Mammary epithelial cell (primary cell): ENCODE measurements around the gene ANK2.

Experiments
- EZH2 ChIP-seq: IDR thresholded peaks from 2 replicates; pipeline ENCODE4 v1.6.1; 2012; ENCODE audit warnings: low read length, inconsistent platforms, borderline replicate concordance
- TF ChIP-seq, protein P1 (sequence below), 2 donors: IDR thresholded peaks in 1 of 2; conservative IDR thresholded peaks in 1 of 2; 2 replicates each; pipeline ENCODE4 v1.5.1; 2011 to 2012; ENCODE audit warnings: inconsistent platforms in 2 of 2, low read length in 2 of 2, mild to moderate bottlenecking in 2 of 2, control low read depth in 1 of 2, low read depth in 1 of 2; ENCODE audit not compliant: insufficient read depth in 1 of 2; ENCODE audit errors: extremely low read depth in 1 of 2

- TF ChIP-seq, protein P1, sequence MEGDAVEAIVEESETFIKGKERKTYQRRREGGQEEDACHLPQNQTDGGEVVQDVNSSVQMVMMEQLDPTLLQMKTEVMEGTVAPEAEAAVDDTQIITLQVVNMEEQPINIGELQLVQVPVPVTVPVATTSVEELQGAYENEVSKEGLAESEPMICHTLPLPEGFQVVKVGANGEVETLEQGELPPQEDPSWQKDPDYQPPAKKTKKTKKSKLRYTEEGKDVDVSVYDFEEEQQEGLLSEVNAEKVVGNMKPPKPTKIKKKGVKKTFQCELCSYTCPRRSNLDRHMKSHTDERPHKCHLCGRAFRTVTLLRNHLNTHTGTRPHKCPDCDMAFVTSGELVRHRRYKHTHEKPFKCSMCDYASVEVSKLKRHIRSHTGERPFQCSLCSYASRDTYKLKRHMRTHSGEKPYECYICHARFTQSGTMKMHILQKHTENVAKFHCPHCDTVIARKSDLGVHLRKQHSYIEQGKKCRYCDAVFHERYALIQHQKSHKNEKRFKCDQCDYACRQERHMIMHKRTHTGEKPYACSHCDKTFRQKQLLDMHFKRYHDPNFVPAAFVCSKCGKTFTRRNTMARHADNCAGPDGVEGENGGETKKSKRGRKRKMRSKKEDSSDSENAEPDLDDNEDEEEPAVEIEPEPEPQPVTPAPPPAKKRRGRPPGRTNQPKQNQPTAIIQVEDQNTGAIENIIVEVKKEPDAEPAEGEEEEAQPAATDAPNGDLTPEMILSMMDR (conservative IDR thresholded peaks at IDR 0.05 in 1 of 2, IDR thresholded peaks at IDR 0.05 in 1 of 2; ENCODE audit: extremely low read depth in 1 of 2, insufficient read depth in 1 of 2, low read depth in 1 of 2, low read length in 2 of 2) = no peak
- TF ChIP-seq EZH2 = no peak
Observed at GRCh38 chr4:113142351-113142750, 92.9 kb downstream of the ANK2 start.
